HG03432 (cell line): Measurements from ENCODE around the gene GPR137.
"Not testable (repeated sequence)": the region's sequence is repeated elsewhere in the genome, so short reads cannot be mapped to it uniquely, and the experiment has no call there.

Experiments
- ATAC-seq: cut with Tn5 transposase; IDR thresholded peaks from one replicate; pipeline ENCODE4 v1.9.1; 2021; ENCODE audit warnings: mild to moderate bottlenecking, moderate library complexity; ENCODE audit not compliant: unreplicated experiment

Gene GPR137

GRCh38 chr11:64316672-64317324 is 31.1 kb downstream of the GPR137 start:
- ATAC-seq = peak; percentile 5

- ATAC-seq = peak; percentile 52
Measured at GRCh38 chr11:64317325-64317960, 31.8 kb downstream of the GPR137 start, which contains the start of gene TRMT112. TSS of gene TRMT112 (minus strand) at chr11:64317559. CDS start at chr11:64317526, 33 bp downstream.

- peak; percentile 70 for ATAC-seq
Measured at GRCh38 chr11:64317961-64318765, 32.5 kb downstream of the GPR137 start, which contains the start of gene PRDX5. TSS of gene PRDX5 (plus strand) at chr11:64318121. CDS start at chr11:64318216, 95 bp downstream.

GRCh38 chr11:64318766-64319761 is 33.4 kb downstream of the GPR137 start:
- ATAC-seq = no peak

- no peak for ATAC-seq
Measured at GRCh38 chr11:64320556-64320955, 34.9 kb downstream of the GPR137 start.

GRCh38 chr11:64321026-64321425 is 35.4 kb downstream of the GPR137 start:
- ATAC-seq = no peak

GRCh38 chr11:64321533-64321932 is 35.9 kb downstream of the GPR137 start:
- no peak for ATAC-seq

GRCh38 chr11:64322925-64323260 is 37.2 kb downstream of the GPR137 start:
- no peak for ATAC-seq

- no peak for ATAC-seq
Measured at GRCh38 chr11:64323373-64323772, 37.7 kb downstream of the GPR137 start.

GRCh38 chr11:64323984-64324383 is 38.3 kb downstream of the GPR137 start:
- not testable (repeated sequence) for ATAC-seq

- no peak for ATAC-seq
Measured at GRCh38 chr11:64324692-64325469, 39.2 kb downstream of the GPR137 start.

GRCh38 chr11:64327375-64327774 is 41.7 kb downstream of the GPR137 start:
- no peak for ATAC-seq

- ATAC-seq = no peak
Measured at GRCh38 chr11:64327993-64328392, 42.3 kb downstream of the GPR137 start.

- ATAC-seq = no peak
Measured at GRCh38 chr11:64330888-64331287, 45.2 kb downstream of the GPR137 start.

GRCh38 chr11:64331569-64332371 is 46.1 kb downstream of the GPR137 start:
- no peak for ATAC-seq

- ATAC-seq = no peak
Measured at GRCh38 chr11:64333556-64333955, 47.9 kb downstream of the GPR137 start.

GRCh38 chr11:64334764-64335735 is 49.4 kb downstream of the GPR137 start:
- ATAC-seq = peak; percentile 83
